NB4 (cell line): ENCODE results near the gene CHD8.
A peak's percentile ranks its signal among the peaks of the same experiment; 100 is the strongest.

ENCODE experiments used
- DNase-seq: peaks from one replicate; pipeline ENCODE4 v3.0.0; 2010; ENCODE audit warnings: low read depth
- H3K4me3 ChIP-seq: one replicate; pipeline ENCODE4 v1.5.1; 2011; ENCODE audit warnings: mild to moderate bottlenecking, low read depth, low read length, moderate library complexity
- MYC ChIP-seq: IDR thresholded peaks from 2 replicates; pipeline ENCODE4 v1.6.1; 2011; ENCODE audit warnings: low read depth, low read length
- POLR2A ChIP-seq: IDR thresholded peaks from 2 replicates; pipeline ENCODE4 v1.6.1; 2011; ENCODE audit warnings: mild to moderate bottlenecking; ENCODE audit not compliant: insufficient read length; ENCODE audit errors: extremely low read depth
- TF ChIP-seq, protein P1 (sequence below): IDR thresholded peaks from 2 replicates; pipeline ENCODE4 v1.6.1; 2011; ENCODE audit warnings: low read depth, low read length
- TF ChIP-seq, protein P2 (sequence below): IDR thresholded peaks from one replicate; pipeline ENCODE4 v1.5.1; 2012; ENCODE audit warnings: low read depth, low read length

Gene CHD8

DNA sequence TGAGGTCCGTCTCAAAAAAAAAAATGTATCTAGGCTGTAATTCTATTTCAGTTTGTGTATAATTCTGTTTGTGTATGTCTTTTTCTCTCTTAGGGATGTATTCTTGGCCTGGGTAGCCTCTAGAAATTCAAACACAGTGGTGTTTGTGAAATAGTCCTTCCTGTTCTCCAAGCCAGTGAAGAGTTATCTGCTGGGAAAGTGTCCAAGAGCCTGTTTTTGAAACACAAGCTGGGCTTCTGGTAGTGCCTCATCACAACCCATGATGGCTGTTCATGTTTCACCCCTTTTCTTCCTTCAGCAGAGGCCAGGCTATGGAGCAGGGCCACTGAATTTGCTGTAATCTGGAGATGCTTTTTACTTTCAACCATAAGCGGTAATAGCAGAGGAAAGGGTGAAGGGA lies 40.5 kb upstream of the CHD8 start:
- no peak for DNase-seq
- H3K4me3 ChIP-seq, result no peak overlapping the region
- TF ChIP-seq POLR2A, result no peak
- TF ChIP-seq, protein P1, sequence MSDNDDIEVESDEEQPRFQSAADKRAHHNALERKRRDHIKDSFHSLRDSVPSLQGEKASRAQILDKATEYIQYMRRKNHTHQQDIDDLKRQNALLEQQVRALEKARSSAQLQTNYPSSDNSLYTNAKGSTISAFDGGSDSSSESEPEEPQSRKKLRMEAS, result no peak
- TF ChIP-seq, protein P2, sequence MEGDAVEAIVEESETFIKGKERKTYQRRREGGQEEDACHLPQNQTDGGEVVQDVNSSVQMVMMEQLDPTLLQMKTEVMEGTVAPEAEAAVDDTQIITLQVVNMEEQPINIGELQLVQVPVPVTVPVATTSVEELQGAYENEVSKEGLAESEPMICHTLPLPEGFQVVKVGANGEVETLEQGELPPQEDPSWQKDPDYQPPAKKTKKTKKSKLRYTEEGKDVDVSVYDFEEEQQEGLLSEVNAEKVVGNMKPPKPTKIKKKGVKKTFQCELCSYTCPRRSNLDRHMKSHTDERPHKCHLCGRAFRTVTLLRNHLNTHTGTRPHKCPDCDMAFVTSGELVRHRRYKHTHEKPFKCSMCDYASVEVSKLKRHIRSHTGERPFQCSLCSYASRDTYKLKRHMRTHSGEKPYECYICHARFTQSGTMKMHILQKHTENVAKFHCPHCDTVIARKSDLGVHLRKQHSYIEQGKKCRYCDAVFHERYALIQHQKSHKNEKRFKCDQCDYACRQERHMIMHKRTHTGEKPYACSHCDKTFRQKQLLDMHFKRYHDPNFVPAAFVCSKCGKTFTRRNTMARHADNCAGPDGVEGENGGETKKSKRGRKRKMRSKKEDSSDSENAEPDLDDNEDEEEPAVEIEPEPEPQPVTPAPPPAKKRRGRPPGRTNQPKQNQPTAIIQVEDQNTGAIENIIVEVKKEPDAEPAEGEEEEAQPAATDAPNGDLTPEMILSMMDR, result no peak
- no peak for TF ChIP-seq MYC

DNA sequence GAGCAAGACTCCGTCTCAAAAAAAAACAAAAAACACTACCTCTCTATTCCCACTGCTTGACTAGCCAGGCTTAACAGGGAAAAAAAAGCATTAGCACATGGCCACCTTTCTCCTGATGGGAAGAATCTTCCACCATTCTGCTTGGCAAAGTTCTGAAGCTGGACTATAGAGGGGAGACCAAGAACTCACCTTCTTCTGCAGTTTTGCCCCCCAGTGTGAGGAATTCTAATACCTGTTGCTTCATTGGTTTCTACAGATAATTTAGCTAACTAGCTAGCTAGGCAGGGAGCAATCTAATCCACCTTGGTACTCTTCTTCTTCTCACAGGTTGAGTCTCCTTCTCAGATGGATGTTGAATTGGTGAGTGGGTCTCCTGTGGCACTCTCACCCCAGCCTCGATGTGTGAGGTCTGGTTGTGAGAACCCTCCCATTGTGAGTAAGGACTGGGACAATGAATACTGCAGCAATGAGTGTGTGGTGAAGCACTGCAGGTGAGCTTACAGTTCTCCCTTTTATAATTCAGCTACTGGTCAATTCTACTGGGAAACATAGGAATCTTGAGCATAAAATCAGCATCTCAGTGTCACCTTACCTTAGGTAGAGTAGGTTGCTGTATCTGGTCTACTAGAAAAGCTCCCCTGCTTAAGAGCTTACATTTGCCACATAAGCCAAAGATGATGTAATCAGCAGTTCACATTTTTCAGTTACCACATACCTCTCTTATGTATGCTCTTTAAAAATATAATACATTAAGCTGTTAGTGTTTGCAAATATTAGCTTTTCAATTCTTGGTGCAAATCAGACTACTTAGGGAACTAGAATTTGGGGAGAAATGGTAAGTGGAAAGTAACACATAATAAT lies 39.2 kb upstream of the CHD8 start:
- no peak overlapping the region for H3K4me3 ChIP-seq
- DNase-seq, result peak; percentile 19
- no peak for TF ChIP-seq MYC
- TF ChIP-seq, protein P1, result no peak
- TF ChIP-seq, protein P2, result no peak
- TF ChIP-seq POLR2A, result no peak

DNA sequence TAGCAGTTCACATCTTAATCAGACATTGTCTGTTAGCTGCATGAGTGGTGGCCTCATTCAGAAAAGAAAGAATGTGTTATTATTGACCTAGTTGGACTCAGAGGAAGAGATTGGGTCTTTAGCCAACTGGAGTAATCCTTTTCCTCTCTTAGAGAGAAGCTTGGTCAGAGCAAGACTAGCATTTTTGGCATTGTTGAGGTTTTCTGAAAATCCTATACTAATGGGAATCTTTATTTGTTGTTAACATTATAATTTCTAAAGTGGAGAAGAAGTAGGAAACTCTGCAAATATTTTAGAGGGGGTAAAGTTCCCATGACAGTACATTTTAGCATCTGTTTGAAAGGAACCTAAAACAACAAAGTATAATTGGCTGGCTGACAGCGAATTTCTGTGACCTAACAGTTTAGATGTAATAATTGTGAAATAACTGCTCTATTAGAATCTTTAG lies 30.7 kb upstream of the CHD8 start:
- TF ChIP-seq MYC (no peak), POLR2A (no peak)
- TF ChIP-seq, protein P1, result no peak
- TF ChIP-seq, protein P2, result no peak
- H3K4me3 ChIP-seq, result no peak overlapping the region

DNA sequence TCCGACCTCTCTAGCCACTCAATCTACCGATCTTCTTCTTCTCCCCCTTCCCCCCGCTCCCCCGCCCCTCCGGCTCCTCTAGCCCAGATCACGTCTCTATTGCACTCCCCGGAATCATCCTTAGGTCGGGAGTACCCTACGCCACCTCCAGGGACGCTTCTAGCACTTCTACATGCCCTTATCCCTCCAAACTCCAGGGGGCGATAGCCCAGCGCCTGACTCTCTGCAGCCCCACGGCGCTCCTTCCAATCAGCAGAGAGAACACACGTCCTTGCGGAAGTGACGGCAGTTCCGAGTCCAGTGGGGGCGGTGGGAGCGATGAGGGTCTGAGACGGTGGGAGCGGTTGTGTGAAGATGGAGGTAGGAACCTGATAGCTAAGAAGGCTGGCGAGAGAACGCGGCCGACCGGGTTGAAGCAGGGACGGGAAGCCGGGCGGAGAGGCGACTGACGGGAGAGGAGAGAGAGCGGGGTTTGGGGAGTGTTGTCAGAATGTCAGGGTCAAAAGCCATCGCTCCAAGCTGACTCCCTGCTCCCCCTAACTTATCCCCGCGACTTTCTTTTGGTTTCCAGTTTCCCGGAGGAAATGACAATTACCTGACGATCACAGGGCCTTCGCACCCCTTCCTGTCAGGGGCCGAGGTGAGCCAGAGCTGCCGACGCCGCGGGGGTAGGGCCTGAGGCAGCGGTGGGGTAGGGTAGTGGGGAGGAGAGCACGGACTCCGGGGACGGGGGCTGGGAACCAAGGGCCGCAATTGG lies 21.2 kb upstream of the CHD8 start, which contains the start of the genes RAB2B and TOX4:
RAB2B (minus strand) TSS at position 35 of the 757 bp plus-strand sequence. CDS start 87 bp downstream, outside the sequence.
TOX4 (plus strand) TSS at position 271 of the 757 bp plus-strand sequence; CDS start at position 355, 84 bp downstream.
- peak; percentile 98 for DNase-seq
- TF ChIP-seq POLR2A, result peak; percentile 76
- TF ChIP-seq, protein P2, result peak; percentile 87
- TF ChIP-seq, protein P1, result no peak
- peak within 1 kb of the TSS; percentile 98 for H3K4me3 ChIP-seq

More for the DNA sequence above, 30.7 kb upstream of the CHD8 start:
- DNase-seq, result no peak

DNA sequence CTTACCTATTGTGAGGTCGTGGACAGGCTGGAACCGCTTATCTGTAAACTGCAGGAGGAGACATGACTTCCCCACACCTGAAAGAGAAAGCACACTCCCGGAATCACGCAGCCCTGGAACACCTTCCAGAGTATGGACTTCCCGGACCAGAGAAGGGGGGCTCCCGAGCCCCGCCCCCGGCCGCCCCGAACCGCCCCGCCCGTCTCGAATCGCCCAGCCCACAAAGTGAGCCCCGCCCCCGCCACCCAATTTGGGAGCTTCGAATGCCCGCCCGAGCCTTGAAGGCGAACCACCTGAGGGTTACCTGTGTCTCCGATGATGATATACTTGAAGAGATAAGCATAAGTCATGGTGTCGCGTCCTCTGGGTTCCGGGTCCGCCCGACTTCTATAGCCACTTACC lies 20.6 kb upstream of the CHD8 start:
- no peak for DNase-seq
- TF ChIP-seq MYC, result 0 out of 2 replicates have a peak, but pooled peaks have one; percentile 1
- TF ChIP-seq, protein P2, result no peak
- H3K4me3 ChIP-seq, result peak overlapping the region; percentile 96
